Measurements from ENCODE around the gene UCP3. TPM values are rescaled to one million over a fixed set of nuclear protein-coding genes. Genes with fewer than 3 reads are reported as not detected.
"Not testable (repeated sequence)": the region's sequence is repeated elsewhere in the genome, so short reads cannot be mapped to it uniquely, and the experiment has no call there.

The UCP3 gene
- total and polyA plus RNA-seq, 9 donors: 0.70 to 2.2 (median 1.1) TPM

- TF ChIP-seq CTCF (IDR thresholded peaks at IDR 0.05) (no peak), POLR2A (IDR thresholded peaks at IDR 0.05) (no peak), EP300 (IDR thresholded peaks at IDR 0.05) (no peak)
- Histone ChIP-seq H3K4me1 (ENCODE audit: insufficient read depth) (no peaks in the 10 kb centered on the region), H3K36me3 (no peaks in the 10 kb centered on the region), H3K9me3 (no peaks in the 10 kb centered on the region), H3K27ac (no peak overlapping the region), H3K4me3 (no peak overlapping the region), H3K27me3 (no peaks in the 10 kb centered on the region)
- intact Hi-C loops (cut with DNase I): no loop called here
- no peak for DNase-seq
- 37 to 60% (median 45%) methylated on average over 7 of the region's 7 CpGs for whole genome bisulfite sequencing, 3 donors
These were observed 20.7 kb downstream of the UCP3 start for GRCh38 chr11:73988227-73988626.

GRCh38 chr11:73985661-73986060, 23.2 kb downstream of the UCP3 start:
- WGBS, 3 donors: 87 to 93% (median 89%) methylated on average over 4 of the region's 4 CpGs
- H3K36me3 ChIP-seq; H3K9me3 ChIP-seq; intact Hi-C loops (cut with DNase I); H3K4me3 ChIP-seq; H3K27ac ChIP-seq; DNase-seq; H3K4me1 ChIP-seq (ENCODE audit: insufficient read depth); H3K27me3 ChIP-seq: not testable (repeated sequence)

- peak overlapping the region in 1 of 2 donors; percentile 23 for H3K27ac ChIP-seq
- no peaks in the 10 kb centered on the region for H3K9me3 ChIP-seq
- WGBS, 3 donors: 50 to 56% (median 53%) methylated on average over 18 of the region's 18 CpGs
- intact Hi-C loops (cut with DNase I): no loop called here
- H3K4me3 ChIP-seq: peak overlapping the region; percentile 36
- H3K36me3 ChIP-seq: no peaks in the 10 kb centered on the region
- H3K4me1 ChIP-seq (ENCODE audit: insufficient read depth): no peaks in the 10 kb centered on the region
- no peaks in the 10 kb centered on the region for H3K27me3 ChIP-seq
- TF ChIP-seq EP300 (IDR thresholded peaks at IDR 0.05) (no peak), CTCF (IDR thresholded peaks at IDR 0.05) (no peak), POLR2A (IDR thresholded peaks at IDR 0.05) (no peak)
- DNase-seq: no peak
These were observed 24.9 kb downstream of the UCP3 start for GRCh38 chr11:73983741-73984538.

- Histone ChIP-seq H3K36me3 (no peaks in the 10 kb centered on the region), H3K27ac (peak overlapping the region in 1 of 2 donors; percentile 58), H3K27me3 (no peaks in the 10 kb centered on the region), H3K4me1 (ENCODE audit: insufficient read depth) (no peaks in the 10 kb centered on the region), H3K9me3 (no peaks in the 10 kb centered on the region), H3K4me3 (peak overlapping the region; percentile 36)
- WGBS, 3 donors: 1% methylated on average over 55 to 56 of the region's 56 CpGs
- TF ChIP-seq POLR2A (IDR thresholded peaks at IDR 0.05) (peak; percentile 16), CTCF (IDR thresholded peaks at IDR 0.05) (no peak), EP300 (IDR thresholded peaks at IDR 0.05) (no peak)
- peak; percentile 77 to 85 (median 81) for DNase-seq
- intact Hi-C loops (cut with DNase I): no loop called here
These were observed 25.7 kb downstream of the UCP3 start for GRCh38 chr11:73982990-73983740.

- Histone ChIP-seq H3K9me3 (no peaks in the 10 kb centered on the region), H3K27me3 (no peaks in the 10 kb centered on the region), H3K4me3 (peak within 1 kb of the TSS; percentile 36), H3K27ac (peak within 1 kb of the TSS in 1 of 2 donors; percentile 58), H3K36me3 (no peaks in the 10 kb centered on the region), H3K4me1 (ENCODE audit: insufficient read depth) (no peaks in the 10 kb centered on the region)
- no peak for TF ChIP-seq POLR2A (IDR thresholded peaks at IDR 0.05)
- DNase-seq: peak; percentile 65 to 80 (median 71)
- 0 to 1% (median 0%) methylated on average over 42 to 43 of the region's 43 CpGs for WGBS, 3 donors
- intact Hi-C loops (cut with DNase I): no loop called here
These were observed 26.3 kb downstream of the UCP3 start, which contains the start of gene UCP2 for GRCh38 chr11:73982595-73982989. UCP2 (minus strand) TSS chr11:73982843; CDS start chr11:73978378, 4,465 bp downstream.
